DMS 273 (cell line): ENCODE data around the gene PDZD2.
"Not testable (repeated sequence)": the region's sequence is repeated elsewhere in the genome, so short reads cannot be mapped to it uniquely, and the experiment has no call there.

ENCODE experiments used
- DNase-seq: peaks from one replicate; lab custom pipeline; 2025; ENCODE audit not compliant: unreplicated experiment; lab: John Stamatoyannopoulos, UW

PDZD2 gene

GRCh38 chr5:31995714-31996113 lies 356.8 kb downstream of the PDZD2 start:
- DNase-seq: no peak

DNA sequence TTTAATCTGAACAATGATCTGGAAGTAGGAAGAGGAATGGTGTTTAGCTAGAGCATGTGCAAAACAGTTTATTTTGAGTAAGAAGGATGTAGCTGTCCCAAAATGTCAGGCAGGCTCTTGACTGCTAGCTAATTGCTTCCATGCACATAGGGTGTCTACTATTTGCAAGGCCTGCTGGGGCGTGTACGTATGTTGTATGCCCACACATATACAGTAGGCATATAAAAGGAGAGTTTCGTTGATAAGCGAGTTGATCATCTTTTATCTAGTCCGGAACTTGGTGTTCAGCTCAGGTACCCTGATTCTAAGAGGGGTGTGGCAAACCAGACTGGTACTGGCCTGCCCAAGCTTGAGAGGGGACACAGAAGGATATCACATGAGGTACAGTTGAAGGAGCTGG lies 358.0 kb downstream of the PDZD2 start:
- no peak for DNase-seq

GRCh38 chr5:31999470-31999869 lies 360.5 kb downstream of the PDZD2 start:
- no peak for DNase-seq

DNA sequence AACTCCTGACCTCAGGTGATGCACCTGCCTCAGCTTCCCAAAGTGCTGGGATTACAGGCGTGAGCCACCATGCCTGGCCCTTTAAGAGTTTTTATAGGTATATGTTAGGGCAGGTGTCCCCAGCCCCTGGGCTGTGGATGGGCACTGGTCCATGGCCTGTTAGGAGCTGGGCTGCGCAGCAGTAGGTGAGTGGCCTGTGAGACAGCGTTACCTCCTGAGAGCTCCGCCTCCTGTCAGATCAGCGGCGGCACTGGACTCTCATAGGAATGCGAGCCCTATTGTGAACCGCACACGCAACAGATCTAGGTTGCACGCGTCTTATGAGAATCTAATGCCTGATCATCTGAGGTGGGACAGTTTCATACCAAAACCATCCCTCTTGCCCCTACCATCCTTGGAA lies 361.8 kb downstream of the PDZD2 start:
- DNase-seq: no peak

GRCh38 chr5:32001284-32001683 lies 362.4 kb downstream of the PDZD2 start:
- no peak for DNase-seq

DNA sequence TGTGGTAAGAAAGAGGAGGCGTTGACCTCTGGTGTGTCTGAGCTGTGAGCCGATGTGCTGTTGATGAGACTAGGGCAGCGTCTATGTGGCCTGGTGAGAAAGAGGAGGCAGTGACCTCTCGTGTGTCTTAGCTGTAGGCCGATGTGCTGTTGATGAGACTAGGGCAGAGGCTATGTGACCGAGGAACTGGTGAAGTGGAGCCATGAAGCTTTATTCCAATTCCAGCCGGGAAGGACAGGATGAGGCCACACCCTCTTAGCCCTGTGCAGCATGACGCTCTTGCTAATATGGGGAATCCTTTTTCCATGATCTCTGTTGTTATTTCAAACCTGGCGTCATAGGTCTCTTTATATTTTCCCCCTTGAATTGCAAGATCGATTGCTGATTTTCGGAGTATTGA lies 362.8 kb downstream of the PDZD2 start:
- no peak for DNase-seq

DNA sequence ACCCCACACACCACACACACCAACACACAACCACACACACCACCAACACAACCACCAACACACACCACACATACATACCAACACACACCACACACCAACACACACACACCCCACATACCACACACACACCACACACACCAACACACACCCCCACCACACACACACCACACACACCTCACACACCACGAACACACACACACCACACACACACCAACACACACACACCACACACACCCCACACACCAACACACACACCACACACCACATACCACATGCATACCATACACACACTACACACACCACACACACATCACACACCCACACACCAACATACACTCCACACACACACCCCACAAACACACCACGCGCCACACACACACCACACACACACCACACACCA lies 363.8 kb downstream of the PDZD2 start:
- no peak for DNase-seq

GRCh38 chr5:32003981-32004380 lies 365.1 kb downstream of the PDZD2 start:
- no peak for DNase-seq

- no peak for DNase-seq
Observed at GRCh38 chr5:32004404-32004803, 365.5 kb downstream of the PDZD2 start.

- DNase-seq: no peak
Observed at GRCh38 chr5:32008746-32009145, 369.8 kb downstream of the PDZD2 start.

GRCh38 chr5:32013658-32014057 lies 374.7 kb downstream of the PDZD2 start:
- no peak for DNase-seq

GRCh38 chr5:32014096-32014745 lies 375.3 kb downstream of the PDZD2 start:
- DNase-seq: no peak

DNA sequence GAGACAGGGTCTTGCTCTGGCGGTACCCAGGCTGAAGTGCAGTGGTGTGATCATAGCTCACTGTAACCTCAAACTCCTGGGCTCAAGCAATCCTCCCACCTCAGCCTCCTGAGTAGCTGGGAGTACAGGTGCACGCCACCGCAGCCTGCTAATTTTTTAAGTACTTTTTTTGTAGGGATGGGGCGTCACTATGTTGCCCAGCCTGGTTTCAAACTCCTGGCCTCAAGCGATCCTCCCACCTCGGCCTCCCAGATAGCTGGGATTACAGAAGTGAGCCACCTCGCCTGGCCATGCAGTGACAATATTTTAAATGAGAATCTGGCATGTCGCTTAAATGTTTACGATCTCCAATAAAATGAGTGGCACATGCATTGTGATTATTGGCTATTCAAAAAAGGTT lies 376.3 kb downstream of the PDZD2 start:
- not testable (repeated sequence) for DNase-seq

DNA sequence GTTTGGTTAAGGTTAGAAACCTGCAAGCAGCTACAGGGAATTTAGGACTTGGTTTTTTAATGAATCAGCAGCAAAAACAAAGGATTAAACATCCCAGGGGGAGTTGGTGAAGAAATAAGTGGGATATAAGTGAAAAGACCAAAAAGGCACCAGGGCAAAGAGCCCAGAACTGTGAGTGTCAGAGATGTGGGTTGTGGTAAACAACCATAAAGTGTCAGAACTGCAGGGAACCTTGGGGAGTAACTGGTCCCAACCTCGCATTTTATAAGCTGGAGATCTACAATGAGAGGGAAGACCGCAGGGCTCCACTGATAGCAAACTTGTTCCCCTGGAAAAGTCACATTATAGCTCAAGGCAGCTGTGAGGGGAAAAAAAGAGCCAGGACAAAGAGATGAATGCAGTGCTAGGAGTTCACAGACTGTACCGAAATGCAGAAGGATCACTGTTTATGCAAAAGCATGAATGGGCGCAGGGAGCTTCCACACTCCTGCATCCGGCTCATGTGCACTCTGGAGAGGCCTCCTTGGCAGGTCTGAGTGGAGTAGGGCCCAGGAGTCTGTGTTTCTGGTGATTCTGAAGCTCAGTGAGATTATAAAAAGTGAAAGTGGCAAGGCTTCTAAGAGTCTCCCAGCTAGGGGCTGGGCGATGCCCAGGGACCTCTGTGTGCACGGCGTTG lies 378.9 kb downstream of the PDZD2 start:
- no peak for DNase-seq

- no peak for DNase-seq
Observed at GRCh38 chr5:32018476-32019436, 379.8 kb downstream of the PDZD2 start.

GRCh38 chr5:32020271-32020670 lies 381.3 kb downstream of the PDZD2 start:
- no peak for DNase-seq

DNA sequence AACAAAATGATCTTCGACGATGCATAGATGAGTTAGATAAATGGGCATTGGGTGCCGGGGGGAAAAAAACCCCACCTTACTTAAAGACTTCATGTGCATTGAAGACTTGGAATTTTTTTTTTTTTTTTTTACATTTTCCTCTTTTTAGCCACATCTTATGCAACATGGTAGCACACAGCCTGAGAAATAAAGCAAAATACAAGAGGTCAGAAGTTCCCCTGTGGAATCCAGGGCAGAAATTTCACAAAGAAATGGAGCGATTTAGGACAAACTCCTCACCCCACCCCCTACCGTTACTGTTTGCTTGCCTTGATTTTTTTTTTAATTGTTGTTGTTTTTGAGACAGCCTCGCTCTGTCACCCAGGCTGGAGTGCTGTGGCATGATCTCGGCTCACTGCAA lies 382.0 kb downstream of the PDZD2 start:
- no peak for DNase-seq

GRCh38 chr5:32021771-32022170 lies 382.8 kb downstream of the PDZD2 start:
- no peak for DNase-seq

DNA sequence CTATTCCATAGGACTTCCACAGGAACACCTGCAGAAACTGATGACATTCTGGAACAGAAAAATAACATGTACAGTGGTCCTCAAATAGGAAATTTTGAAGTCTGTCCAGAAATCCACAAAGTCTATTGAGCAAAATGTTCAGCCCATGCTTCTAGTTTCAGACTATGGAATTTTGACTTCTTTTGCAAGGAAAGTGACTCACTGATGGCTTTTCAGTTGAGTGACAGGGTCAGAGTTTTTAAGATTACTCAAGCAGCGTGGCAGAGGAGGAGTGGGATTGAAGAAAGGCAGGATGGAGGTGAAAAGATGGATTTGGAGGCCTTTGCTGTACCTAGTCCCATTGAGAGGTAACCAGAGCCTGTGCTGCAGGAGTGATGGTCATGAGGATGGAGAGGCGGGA lies 383.7 kb downstream of the PDZD2 start:
- no peak for DNase-seq

GRCh38 chr5:32023816-32024215 lies 384.9 kb downstream of the PDZD2 start:
- no peak for DNase-seq

DNA sequence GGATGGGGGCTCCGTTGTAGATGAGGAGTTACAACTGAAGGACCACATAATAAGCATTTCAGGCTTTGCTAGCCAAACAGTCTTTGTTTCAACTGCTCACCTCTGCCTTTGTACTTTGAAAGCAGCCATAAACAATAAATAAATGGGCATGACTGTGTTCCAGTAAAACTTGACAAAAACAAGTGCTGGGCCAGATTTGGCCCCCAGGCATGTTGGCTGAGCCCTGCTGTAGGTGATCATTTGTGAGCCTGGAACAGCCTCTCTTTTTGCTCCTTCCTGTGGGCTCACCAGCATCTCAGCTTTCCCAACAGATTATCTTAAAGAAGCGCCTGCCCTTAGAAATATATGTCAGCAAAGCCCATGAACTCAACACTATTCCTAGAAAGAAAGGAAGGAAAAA lies 385.8 kb downstream of the PDZD2 start:
- no peak for DNase-seq
